Ovary (tissue), 9 donors: ENCODE results near the gene ST3GAL3. TPM values are rescaled to one million over a fixed set of nuclear protein-coding genes. Genes with fewer than 3 reads are reported as not detected.

Experiments used
- DNase-seq, 5 donors: peaks; one replicate each; pipeline ENCODE4 v3.0.0-alpha.2; 2019 to 2020
- H3K27ac ChIP-seq, 2 donors: fragments of 200-600 bp; one replicate each; pipeline versions ENCODE4 v1.5.1 to v1.8.0; 2019 to 2022
- H3K27me3 ChIP-seq: fragments of 200-600 bp; one replicate; pipeline ENCODE4 v1.8.0; 2022
- H3K36me3 ChIP-seq: fragments of 200-600 bp; sonication (generic); one replicate; pipeline ENCODE4 v1.5.1; 2019
- H3K4me1 ChIP-seq: one replicate; pipeline ENCODE4 v1.8.1; 2013; ENCODE audit warnings: mild to moderate bottlenecking, moderate library complexity; ENCODE audit not compliant: insufficient read depth
- H3K4me3 ChIP-seq: fragments of 200-600 bp; sonication (generic); one replicate; pipeline ENCODE4 v1.5.1; 2017
- H3K9me3 ChIP-seq, 2 donors: fragments of 200-600 bp in 1 of 2; sonication (generic) in 1 of 2; one replicate each; pipeline versions ENCODE4 v1.5.1 to v1.8.1; 2013 to 2019; ENCODE audit warnings: mild to moderate bottlenecking in 1 of 2, moderate library complexity in 1 of 2
- CTCF ChIP-seq, 3 donors: fragments of 450-650 bp in 2 of 3; fragments of 200-600 bp in 1 of 3; IDR thresholded peaks; one replicate each; pipeline versions ENCODE4 v1.5.1 to v1.8.0; 2016 to 2022; ENCODE audit warnings: antibody characterized with exemption in 3 of 3, mild to moderate bottlenecking in 1 of 3
- EP300 ChIP-seq: sonication (generic); formaldehyde crosslinking; IDR thresholded peaks from one replicate; pipeline ENCODE4 v1.6.1; 2017; ENCODE audit warnings: antibody characterized with exemption
- POLR2A ChIP-seq: fragments of 450-650 bp; IDR thresholded peaks from one replicate; pipeline ENCODE4 v1.6.1; 2017; ENCODE audit warnings: antibody characterized with exemption, mild to moderate bottlenecking, moderate library complexity
- WGBS, 3 donors: extraction: QIAGEN DNeasy Blood & Tissue Kit in 1 of 3; methylation state at CpG; one replicate each; pipeline versions ENCODE4 v1.1.5 to v1.1.7; 2013 to 2017; 5-methylcytosine and 5-hydroxymethylcytosine counted together
- intact Hi-C, 4 donors: fragments of 100-400 bp; cut with DNase I; formaldehyde crosslinking; loops; one replicate each; pipeline versions ENCODE4 v1.11.0 to v1.15.1; 2022 to 2023
- polyA plus RNA-seq, 2 donors: library from polyadenylated mRNA; stranded (reverse); fragments of 200-250 nt in 1 of 2; fragments of 350-450 nt in 1 of 2; fragmentation: Illumina TruSeq in 1 of 2; extraction: RNeasy Lipid Tissue Mini Kit (QIAGEN cat#74804) in 1 of 2; gene quantifications; one replicate each; pipeline ENCODE4 v1.2.3, GENCODE V29; 2013 to 2014
- total RNA-seq, 7 donors: library from RNA; depleted of rRNA in 2 of 7; stranded (reverse); fragments of >200 nt in 2 of 7; fragmentation: NEBNext Ultra II Directional in 3 of 7; extraction: Animal tissue kit (Norgen Biotek cat#: 25700) in 3 of 7; gene quantifications; one replicate each; pipeline versions ENCODE4 v1.1.0 to v1.2.4, GENCODE V29; 2016 to 2023
- donor health status: DM: no; HTN: no; CAD: no; lungs with moderate emphysema.
- donor health status: DM: no; HTN: no; CAD: no.
- donor health status: Bipolar disorder and iron deficiency.
- donor health status: DM: yes; HTN: yes; CAD: no.
- donor health status: DM: no; HTN: no; CAD: no.
- donor health status: DM: yes; HTN: yes; CAD: no.

Gene ST3GAL3
- total and polyA plus RNA-seq, 9 donors = 11.4 to 43.3 (median 27.1) TPM

GRCh38 chr1:43851561-43852338 lies 144.4 kb downstream of the ST3GAL3 start:
- intact Hi-C loops = no loop called here
- H3K27ac ChIP-seq = no peak overlapping the region
- peaks cover 6% of the 10 kb centered on the region for H3K4me1 ChIP-seq
- H3K9me3 ChIP-seq = no peaks in the 10 kb centered on the region
- no peak for DNase-seq
- H3K27me3 ChIP-seq = no peaks in the 10 kb centered on the region
- WGBS, 3 donors = 89 to 96% (median 92%) methylated on average over 17 of the region's 17 CpGs
- H3K4me3 ChIP-seq = no peak overlapping the region
- TF ChIP-seq EP300 (no peak), POLR2A (no peak), CTCF (IDR thresholded peaks at IDR 0.05) (no peak)
- no peaks in the 10 kb centered on the region for H3K36me3 ChIP-seq

- intact Hi-C loops = no loop called here
- DNase-seq = peak in 4 of 5 donors; percentile 32 to 51 (median 43)
- Histone ChIP-seq H3K4me3 (no peak overlapping the region), H3K27ac (no peak overlapping the region), H3K27me3 (no peaks in the 10 kb centered on the region), H3K9me3 (no peaks in the 10 kb centered on the region), H3K36me3 (no peaks in the 10 kb centered on the region), H3K4me1 (peaks cover 6% of the 10 kb centered on the region)
- WGBS, 3 donors = 36 to 42% (median 37%) methylated on average over 7 of the region's 7 CpGs
- no peak for TF ChIP-seq CTCF (IDR thresholded peaks at IDR 0.05)
- no peak for TF ChIP-seq EP300
- TF ChIP-seq POLR2A = no peak
Observed at GRCh38 chr1:43853161-43853921, 146.0 kb downstream of the ST3GAL3 start.

GRCh38 chr1:43854473-43854872 lies 147.1 kb downstream of the ST3GAL3 start:
- H3K4me3 ChIP-seq = no peak overlapping the region
- H3K9me3 ChIP-seq = no peaks in the 10 kb centered on the region
- H3K27me3 ChIP-seq = no peaks in the 10 kb centered on the region
- no peak for TF ChIP-seq CTCF (IDR thresholded peaks at IDR 0.05)
- no peak for TF ChIP-seq POLR2A
- no peak for TF ChIP-seq EP300
- intact Hi-C loops = no loop called here
- no peak for DNase-seq
- H3K27ac ChIP-seq = no peak overlapping the region
- no peaks in the 10 kb centered on the region for H3K36me3 ChIP-seq
- peaks cover 6% of the 10 kb centered on the region for H3K4me1 ChIP-seq
- 90 to 95% (median 92%) methylated on average over 4 of the region's 4 CpGs for WGBS, 3 donors

GRCh38 chr1:43856188-43856587 lies 148.9 kb downstream of the ST3GAL3 start:
- intact Hi-C loops = no loop called here

More at GRCh38 chr1:43856188-43856587, 148.9 kb downstream of the ST3GAL3 start:
- TF ChIP-seq POLR2A = no peak
- TF ChIP-seq EP300 = no peak
- TF ChIP-seq CTCF (IDR thresholded peaks at IDR 0.05) = no peak
- no peak overlapping the region for H3K27ac ChIP-seq
- H3K9me3 ChIP-seq = no peaks in the 10 kb centered on the region
- H3K27me3 ChIP-seq = no peaks in the 10 kb centered on the region
- no peaks in the 10 kb centered on the region for H3K36me3 ChIP-seq
- DNase-seq = no peak
- peaks cover 6% of the 10 kb centered on the region for H3K4me1 ChIP-seq
- whole genome bisulfite sequencing, 3 donors = 88 to 92% (median 91%) methylated on average over 5 of the region's 5 CpGs
- H3K4me3 ChIP-seq = no peak overlapping the region
